SK-N-SH (cell line): ENCODE measurements around the gene FUCA1. TPM values are rescaled to one million over a fixed set of nuclear protein-coding genes. Genes with fewer than 3 reads are reported as not detected.

ENCODE experiments used
- CTCF ChIA-PET: fragments of 300-600, 350-600 bp; formaldehyde crosslinking; extraction: SDS; loops from one replicate; lab custom pipeline; 2021; lab: Yijun Ruan, JAX
- POLR2A ChIA-PET: fragments of 350-600 bp; sonication (Branson Sonifier 250); formaldehyde crosslinking; extraction: SDS; loops from one replicate; lab custom pipeline; 2020; ENCODE audit warnings: antibody characterized with exemption, inconsistent platforms; lab: Yijun Ruan, JAX
- DNase-seq: peaks from one replicate; pipeline ENCODE4 v3.0.0; 2012
- H2AFZ ChIP-seq: fragments of 200-600 bp; sonication (generic); 2 replicates; pipeline ENCODE4 v1.8.1; 2016; ENCODE audit warnings: antibody characterized with exemption, mild to moderate bottlenecking, low read depth
- H3F3A ChIP-seq: fragments of 200-600 bp; sonication (generic); replicated peaks from 2 replicates; pipeline ENCODE3; 2016; ENCODE audit warnings: antibody characterized with exemption, mild to moderate bottlenecking; ENCODE audit not compliant: insufficient read depth
- H3K27ac ChIP-seq, 2 experiments: fragments of 200-500 bp in 1 of 2; fragments of 200-600 bp in 1 of 2; sonication (Bioruptor generic) in 1 of 2; sonication (generic), shearing (Covaris generic) in 1 of 2; 2 replicates each; pipeline versions ENCODE4 v1.5.1 to v1.6.1; 2014 to 2016; ENCODE audit warnings: low read depth in 2 of 2, inconsistent platforms in 1 of 2, low read length in 1 of 2, mild to moderate bottlenecking in 1 of 2, mixed read lengths in 1 of 2
- H3K27me3 ChIP-seq: fragments of 200-600 bp; sonication (generic), shearing (Covaris generic); 2 replicates; pipeline ENCODE4 v1.6.1; 2016; ENCODE audit warnings: mixed run types; ENCODE audit not compliant: insufficient read depth
- H3K36me3 ChIP-seq, 2 experiments: fragments of 200-500 bp in 1 of 2; fragments of 200-600 bp in 1 of 2; sonication (Bioruptor generic) in 1 of 2; sonication (generic) in 1 of 2; replicated peaks in 1 of 2; 2 replicates each; pipeline versions ENCODE3 to v1.5.1; 2014 to 2016; ENCODE audit warnings: low read length in 1 of 2, mild to moderate bottlenecking in 1 of 2; ENCODE audit not compliant: insufficient read depth in 2 of 2, control insufficient read depth in 1 of 2
- H3K4me1 ChIP-seq, 2 experiments: fragments of 200-500 bp in 1 of 2; fragments of 200-600 bp in 1 of 2; sonication (Bioruptor generic) in 1 of 2; sonication (generic), shearing (Covaris generic) in 1 of 2; 2 replicates each; pipeline versions ENCODE4 v1.5.1 to v1.6.1; 2014 to 2016; ENCODE audit warnings: low read depth in 1 of 2, low read length in 1 of 2, mixed run types in 1 of 2; ENCODE audit not compliant: insufficient read depth in 2 of 2, control insufficient read depth in 1 of 2
- H3K4me2 ChIP-seq: fragments of 200-600 bp; sonication (generic), shearing (Covaris generic); 2 replicates; pipeline ENCODE4 v1.6.1; 2017; ENCODE audit warnings: mixed run types
- H3K4me3 ChIP-seq, 2 experiments: fragments of 200-500 bp in 1 of 2; fragments of 200-600 bp in 1 of 2; sonication (Bioruptor generic) in 1 of 2; sonication (generic), shearing (Covaris generic) in 1 of 2; 2 replicates each; pipeline versions ENCODE4 v1.5.1 to v1.8.1; 2014 to 2016; ENCODE audit warnings: low read depth in 2 of 2, inconsistent platforms in 1 of 2, low read length in 1 of 2, mild to moderate bottlenecking in 1 of 2, mixed read lengths in 1 of 2, moderate library complexity in 1 of 2
- H3K79me2 ChIP-seq: fragments of 200-600 bp; sonication (generic); 2 replicates; pipeline ENCODE4 v1.8.1; 2017; ENCODE audit warnings: mild to moderate bottlenecking; ENCODE audit not compliant: insufficient read depth
- H3K9ac ChIP-seq: fragments of 200-600 bp; sonication (generic); 2 replicates; pipeline ENCODE4 v1.6.1; 2017; ENCODE audit warnings: mixed run types
- H3K9me2 ChIP-seq: fragments of 200-600 bp; sonication (generic); 2 replicates; pipeline ENCODE4 v1.6.1; 2017; ENCODE audit warnings: mixed run types
- H3K9me3 ChIP-seq: fragments of 200-600 bp; sonication (generic); 2 replicates; pipeline ENCODE4 v1.6.1; 2017; ENCODE audit warnings: mixed run types, mild to moderate bottlenecking, moderate library complexity
- H4K20me1 ChIP-seq: fragments of 200-600 bp; sonication (generic); 2 replicates; pipeline ENCODE4 v1.6.1; 2017; ENCODE audit warnings: mild to moderate bottlenecking, mixed run types; ENCODE audit not compliant: insufficient read depth
- CHD2 ChIP-seq: fragments of 150-350 bp; IDR thresholded peaks from 2 replicates; pipeline ENCODE4 v1.6.1; 2018; ENCODE audit warnings: low read length; ENCODE audit not compliant: partially characterized antibody
- EP300 ChIP-seq, 2 experiments: IDR thresholded peaks; 2 replicates each; pipeline versions ENCODE4 v1.4.0 to v1.6.1; 2012; ENCODE audit warnings: borderline replicate concordance in 1 of 2, low read depth in 1 of 2, low read length in 1 of 2
- FOXJ3 ChIP-seq: sonication (generic); formaldehyde crosslinking; IDR thresholded peaks from 2 replicates; pipeline ENCODE4 v1.5.1; 2020; ENCODE audit warnings: mild to moderate bottlenecking, missing genetic modification reagents
- GABPA ChIP-seq: IDR thresholded peaks from 2 replicates; pipeline ENCODE4 v1.4.0; 2012; ENCODE audit warnings: low read depth, mild to moderate bottlenecking
- IRF3 ChIP-seq: fragments of 150-350 bp; IDR thresholded peaks from 2 replicates; pipeline ENCODE4 v1.6.1; 2016; ENCODE audit warnings: mild to moderate bottlenecking, low read depth, low read length
- MAX ChIP-seq: IDR thresholded peaks from 2 replicates; pipeline ENCODE4 v1.4.0; 2012; ENCODE audit warnings: low read depth
- MXI1 ChIP-seq: IDR thresholded peaks from 2 replicates; pipeline ENCODE4 v1.6.1; 2012; ENCODE audit warnings: mild to moderate bottlenecking, low read depth, low read length, improper control_type of control experiment
- NFIC ChIP-seq: IDR thresholded peaks from 2 replicates; pipeline ENCODE4 v1.4.0; 2012; ENCODE audit warnings: borderline replicate concordance
- NRF1 ChIP-seq: IDR thresholded peaks from 2 replicates; pipeline ENCODE4 v1.6.1; 2012; ENCODE audit warnings: low read depth, mild to moderate bottlenecking, low read length
- PBX3 ChIP-seq: IDR thresholded peaks from 2 replicates; pipeline ENCODE4; 2012
- RAD21 ChIP-seq: IDR thresholded peaks from 2 replicates; pipeline ENCODE4 v1.6.1; 2012; ENCODE audit warnings: mild to moderate bottlenecking, low read length
- RCOR1 ChIP-seq: fragments of 150-350 bp; IDR thresholded peaks from 2 replicates; pipeline ENCODE4 v1.6.1; 2017; ENCODE audit warnings: antibody characterized with exemption, low read length
- SMC3 ChIP-seq: IDR thresholded peaks from 2 replicates; pipeline ENCODE4 v1.6.1; 2012; ENCODE audit warnings: low read depth, low read length, improper control_type of control experiment
- TCF12 ChIP-seq: IDR thresholded peaks from 2 replicates; pipeline ENCODE4 v1.4.0; 2012
- YY1 ChIP-seq: IDR thresholded peaks from 2 replicates; pipeline ENCODE4 v1.4.0; 2012; ENCODE audit warnings: low read depth, mild to moderate bottlenecking
- ZBTB33 ChIP-seq: IDR thresholded peaks from 2 replicates; pipeline ENCODE4 v1.4.0; 2012; ENCODE audit warnings: low read depth, borderline replicate concordance
- WGBS: methylation state at CpG from one replicate; pipeline ENCODE4 v1.1.6; 2017; ENCODE audit warnings: low lambda C conversion rate; 5-methylcytosine and 5-hydroxymethylcytosine counted together
- polyA plus RNA-seq, 3 experiments: library from polyadenylated mRNA; depleted of rRNA; stranded (reverse); fragments of >200 nt; gene quantifications; 2 replicates each; pipeline ENCODE4 v1.2.3, GENCODE V29; 2012

The FUCA1 gene
- polyA plus RNA-seq, 1 of the 3 experiments (the other 2 are of a cell fraction), result 31.9 TPM

- Histone ChIP-seq H2AFZ (peak overlapping the region; percentile 98), H3K9me3 (no peaks in the 10 kb centered on the region), H3K4me1 (peaks cover 5 to 30% of the 10 kb centered on the region in 2 experiments; a peak in 1 of 4 replicates), H3K9me2 (no peaks in the 10 kb centered on the region), H3K27ac (peak overlapping the region; percentile 73 to 89; a peak in 3 of 4 replicates), H3K36me3 (peaks cover 5 to 18% of the 10 kb centered on the region in 2 experiments), H3K4me3 (peak overlapping the region; percentile 71 to 89), H4K20me1 (no peaks in the 10 kb centered on the region), H3K79me2 (no peaks in the 10 kb centered on the region; the same call in 1 of the 2 replicates), H3K4me2 (peak overlapping the region; percentile 100), H3K9ac (peak overlapping the region; percentile 72), H3F3A (peaks cover 15% of the 10 kb centered on the region), H3K27me3 (no peaks in the 10 kb centered on the region)
- peak; percentile 37 for DNase-seq
- 29% methylated on average over 7 of the region's 19 CpGs for WGBS
- ChIA-PET CTCF (interaction anchor here (0.9 to 5.7 kb wide), 10 partner anchors 9 to 227 kb away, joined by 3 to 47 read pairs (median 4); partner anchors contain the start of gene FUCA1), POLR2A (interaction anchor here (1.5 to 4.1 kb wide), 5 partner anchors 10 to 158 kb away, joined by 3 to 24 read pairs (median 7); partner anchors contain the start of genes HMGCL, LYPLA2, PITHD1 and PNRC2)
- no peak for TF ChIP-seq EP300 (IDR thresholded peaks at IDR 0.05; ENCODE audit: borderline replicate concordance in 1 of 2, low read depth in 1 of 2, low read length in 1 of 2)
- no peak for TF ChIP-seq YY1
- no peak for TF ChIP-seq RAD21
- no peak for TF ChIP-seq CHD2
- TF ChIP-seq IRF3, result no peak
- TF ChIP-seq MXI1, result peak; percentile 42; the same call in 1 of the 2 replicates
Observed at GRCh38 chr1:23801338-23801748, 66.7 kb downstream of the FUCA1 start.

- DNase-seq, result peak; percentile 99
- POLR2A ChIA-PET, result interaction anchor here (1.2 to 4.1 kb wide), 6 partner anchors 9 to 158 kb away, joined by 3 to 24 read pairs (median 6); partner anchors contain the start of genes HMGCL, LYPLA2, PITHD1 and PNRC2
- peak; percentile 86 for TF ChIP-seq MAX
- TF ChIP-seq PBX3, result peak; percentile 77
- TF ChIP-seq TCF12, result peak; percentile 19; the same call in 1 of the 2 replicates
- peak; percentile 24; the same call in 1 of the 2 replicates for TF ChIP-seq RCOR1
- TF ChIP-seq ZBTB33, result peak; percentile 70; the same call in 1 of the 2 replicates
- TF ChIP-seq EP300 (IDR thresholded peaks at IDR 0.05; ENCODE audit: borderline replicate concordance in 1 of 2, low read depth in 1 of 2, low read length in 1 of 2), result 0 out of 4 replicates have a peak, but pooled peaks of 1 of the 2 experiments have one; percentile 9
- 0 out of 2 replicates have a peak, but pooled peaks have one; percentile 42 for TF ChIP-seq FOXJ3 (CRISPR knock-in tag)
- peak; percentile 75 for TF ChIP-seq GABPA
- 0 out of 2 replicates have a peak, but pooled peaks have one; percentile 29 for TF ChIP-seq NFIC
- TF ChIP-seq SMC3, result no peak
- peak; percentile 47; the same call in 1 of the 2 replicates for TF ChIP-seq NRF1
Observed at GRCh38 chr1:23800400-23801337, 67.4 kb downstream of the FUCA1 start, which contains the start of gene GALE. Gene GALE, minus strand, starts transcription at chr1:23800754. Its CDS starts 1,747 bp downstream, at chr1:23799007.

More at GRCh38 chr1:23800400-23801337, 67.4 kb downstream of the FUCA1 start, which contains the start of gene GALE:
- Histone ChIP-seq H3K9me2 (no peaks in the 10 kb centered on the region), H3K4me3 (peak within 1 kb of the TSS; percentile 71 to 89), H3K36me3 (peaks cover 5 to 23% of the 10 kb centered on the region in 2 experiments), H3K79me2 (no peaks in the 10 kb centered on the region; the same call in 1 of the 2 replicates), H2AFZ (peak within 1 kb of the TSS; percentile 98), H3K4me2 (peak within 1 kb of the TSS; percentile 100), H3K4me1 (peaks cover 5 to 30% of the 10 kb centered on the region in 2 experiments; a peak in 1 of 4 replicates), H3K9ac (peak within 1 kb of the TSS; percentile 72), H3K27me3 (no peaks in the 10 kb centered on the region), H4K20me1 (no peaks in the 10 kb centered on the region), H3K9me3 (no peaks in the 10 kb centered on the region), H3F3A (peaks cover 15% of the 10 kb centered on the region), H3K27ac (peak within 1 kb of the TSS; percentile 73 to 89)
- CTCF ChIA-PET, result interaction anchor here (0.6 to 5.7 kb wide), 11 partner anchors 10 to 228 kb away, joined by 3 to 47 read pairs (median 4); partner anchors contain the start of genes FUCA1, LYPLA2 and RPL11
- under 1% methylated on average over 18 of the region's 82 CpGs for WGBS
